HL-60 (cell line): ENCODE results near the gene DMRTB1.

ENCODE experiments used
- GABPA ChIP-seq: IDR thresholded peaks from 2 replicates; pipeline ENCODE4 v1.6.1; 2012; ENCODE audit warnings: low read depth
- POLR2AphosphoS5 ChIP-seq: IDR thresholded peaks from 2 replicates; pipeline ENCODE4 v1.6.1; 2012; ENCODE audit warnings: low read depth
- SPI1 ChIP-seq: IDR thresholded peaks from 2 replicates; pipeline ENCODE4 v1.6.1; 2012; ENCODE audit warnings: low read depth, mild to moderate bottlenecking, borderline replicate concordance
- TF ChIP-seq, protein P1 (sequence below): IDR thresholded peaks from one replicate; pipeline ENCODE4 v1.5.1; 2011; ENCODE audit warnings: low read length, control low read depth, inconsistent platforms; ENCODE audit not compliant: insufficient read depth
- TF ChIP-seq, protein P2 (sequence below): IDR thresholded peaks from 2 replicates; pipeline ENCODE4 v1.6.1; 2012; ENCODE audit warnings: low read depth; ENCODE audit not compliant: insufficient replicate concordance

DNA sequence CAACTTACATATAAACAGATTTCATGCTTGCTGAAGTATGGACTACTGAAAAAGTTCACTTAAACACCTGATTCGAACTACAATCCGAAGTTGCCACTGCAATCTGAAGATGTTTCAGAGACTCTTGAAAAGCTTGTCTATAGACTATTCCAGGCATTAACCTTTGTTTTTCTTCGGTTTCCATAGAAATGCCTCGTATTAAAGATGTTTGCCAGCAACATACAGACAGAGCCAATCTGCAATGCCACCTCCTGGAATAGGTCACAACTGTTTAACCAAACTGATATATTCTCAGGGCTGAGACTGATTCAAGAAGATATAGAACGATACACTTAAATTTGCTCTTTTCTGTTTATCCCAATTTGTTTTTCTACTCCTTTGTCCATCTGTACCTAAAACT, 28.9 kb upstream of the DMRTB1 start:
- TF ChIP-seq, protein P1, sequence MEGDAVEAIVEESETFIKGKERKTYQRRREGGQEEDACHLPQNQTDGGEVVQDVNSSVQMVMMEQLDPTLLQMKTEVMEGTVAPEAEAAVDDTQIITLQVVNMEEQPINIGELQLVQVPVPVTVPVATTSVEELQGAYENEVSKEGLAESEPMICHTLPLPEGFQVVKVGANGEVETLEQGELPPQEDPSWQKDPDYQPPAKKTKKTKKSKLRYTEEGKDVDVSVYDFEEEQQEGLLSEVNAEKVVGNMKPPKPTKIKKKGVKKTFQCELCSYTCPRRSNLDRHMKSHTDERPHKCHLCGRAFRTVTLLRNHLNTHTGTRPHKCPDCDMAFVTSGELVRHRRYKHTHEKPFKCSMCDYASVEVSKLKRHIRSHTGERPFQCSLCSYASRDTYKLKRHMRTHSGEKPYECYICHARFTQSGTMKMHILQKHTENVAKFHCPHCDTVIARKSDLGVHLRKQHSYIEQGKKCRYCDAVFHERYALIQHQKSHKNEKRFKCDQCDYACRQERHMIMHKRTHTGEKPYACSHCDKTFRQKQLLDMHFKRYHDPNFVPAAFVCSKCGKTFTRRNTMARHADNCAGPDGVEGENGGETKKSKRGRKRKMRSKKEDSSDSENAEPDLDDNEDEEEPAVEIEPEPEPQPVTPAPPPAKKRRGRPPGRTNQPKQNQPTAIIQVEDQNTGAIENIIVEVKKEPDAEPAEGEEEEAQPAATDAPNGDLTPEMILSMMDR: no peak
- TF ChIP-seq SPI1 (no peak), GABPA (no peak), POLR2AphosphoS5 (no peak)
- TF ChIP-seq, protein P2, sequence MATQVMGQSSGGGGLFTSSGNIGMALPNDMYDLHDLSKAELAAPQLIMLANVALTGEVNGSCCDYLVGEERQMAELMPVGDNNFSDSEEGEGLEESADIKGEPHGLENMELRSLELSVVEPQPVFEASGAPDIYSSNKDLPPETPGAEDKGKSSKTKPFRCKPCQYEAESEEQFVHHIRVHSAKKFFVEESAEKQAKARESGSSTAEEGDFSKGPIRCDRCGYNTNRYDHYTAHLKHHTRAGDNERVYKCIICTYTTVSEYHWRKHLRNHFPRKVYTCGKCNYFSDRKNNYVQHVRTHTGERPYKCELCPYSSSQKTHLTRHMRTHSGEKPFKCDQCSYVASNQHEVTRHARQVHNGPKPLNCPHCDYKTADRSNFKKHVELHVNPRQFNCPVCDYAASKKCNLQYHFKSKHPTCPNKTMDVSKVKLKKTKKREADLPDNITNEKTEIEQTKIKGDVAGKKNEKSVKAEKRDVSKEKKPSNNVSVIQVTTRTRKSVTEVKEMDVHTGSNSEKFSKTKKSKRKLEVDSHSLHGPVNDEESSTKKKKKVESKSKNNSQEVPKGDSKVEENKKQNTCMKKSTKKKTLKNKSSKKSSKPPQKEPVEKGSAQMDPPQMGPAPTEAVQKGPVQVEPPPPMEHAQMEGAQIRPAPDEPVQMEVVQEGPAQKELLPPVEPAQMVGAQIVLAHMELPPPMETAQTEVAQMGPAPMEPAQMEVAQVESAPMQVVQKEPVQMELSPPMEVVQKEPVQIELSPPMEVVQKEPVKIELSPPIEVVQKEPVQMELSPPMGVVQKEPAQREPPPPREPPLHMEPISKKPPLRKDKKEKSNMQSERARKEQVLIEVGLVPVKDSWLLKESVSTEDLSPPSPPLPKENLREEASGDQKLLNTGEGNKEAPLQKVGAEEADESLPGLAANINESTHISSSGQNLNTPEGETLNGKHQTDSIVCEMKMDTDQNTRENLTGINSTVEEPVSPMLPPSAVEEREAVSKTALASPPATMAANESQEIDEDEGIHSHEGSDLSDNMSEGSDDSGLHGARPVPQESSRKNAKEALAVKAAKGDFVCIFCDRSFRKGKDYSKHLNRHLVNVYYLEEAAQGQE: no peak
